Ishikawa (cell line): ENCODE data around the gene TACC2.

ENCODE experiments used
- CEBPB ChIP-seq: IDR thresholded peaks from 2 replicates; pipeline ENCODE4 v1.6.1; 2012
- CREB1 ChIP-seq: IDR thresholded peaks from 2 replicates; pipeline ENCODE4 v1.6.1; 2012; ENCODE audit warnings: low read depth
- EGR1 ChIP-seq: IDR thresholded peaks from 2 replicates; pipeline ENCODE4 v1.6.1; 2012
- EP300 ChIP-seq: IDR thresholded peaks from 2 replicates; pipeline ENCODE4 v1.6.1; 2012; ENCODE audit warnings: borderline replicate concordance
- FOXM1 ChIP-seq: IDR thresholded peaks from 2 replicates; pipeline ENCODE4 v1.6.1; 2012; ENCODE audit warnings: low read depth, borderline replicate concordance
- MAX ChIP-seq: IDR thresholded peaks from 2 replicates; pipeline ENCODE4 v1.6.1; 2012
- NFIC ChIP-seq: IDR thresholded peaks from 2 replicates; pipeline ENCODE4 v1.6.1; 2012
- RAD21 ChIP-seq: IDR thresholded peaks from 2 replicates; pipeline ENCODE4 v1.6.1; 2012; ENCODE audit warnings: low read depth
- REST ChIP-seq: IDR thresholded peaks from 2 replicates; pipeline ENCODE4 v1.6.1; 2012; ENCODE audit warnings: low read depth, mild to moderate bottlenecking
- TAF1 ChIP-seq: IDR thresholded peaks from 2 replicates; pipeline ENCODE4 v1.6.1; 2012; ENCODE audit warnings: low read depth, mild to moderate bottlenecking
- TCF12 ChIP-seq: IDR thresholded peaks from 2 replicates; pipeline ENCODE4 v1.6.1; 2012; ENCODE audit warnings: low read depth
- TEAD4 ChIP-seq: IDR thresholded peaks from 2 replicates; pipeline ENCODE4 v1.6.1; 2012
- YY1 ChIP-seq: IDR thresholded peaks from 2 replicates; pipeline ENCODE4 v1.6.1; 2012; ENCODE audit warnings: low read depth
- ZBTB7A ChIP-seq: IDR thresholded peaks from 2 replicates; pipeline ENCODE4 v1.6.1; 2012; ENCODE audit warnings: low read depth
- TF ChIP-seq, protein P1 (sequence below): IDR thresholded peaks from 2 replicates; pipeline ENCODE4 v1.6.1; 2012

TACC2 gene

GRCh38 chr10:122207163-122207562, 218.2 kb downstream of the TACC2 start:
- TF ChIP-seq CREB1, result no peak
- TF ChIP-seq CEBPB, result no peak
- no peak for TF ChIP-seq EGR1
- TF ChIP-seq MAX, result no peak
- no peak for TF ChIP-seq REST
- TF ChIP-seq TAF1, result no peak
- TF ChIP-seq NFIC, result no peak
- TF ChIP-seq FOXM1, result no peak
- no peak for TF ChIP-seq TEAD4
- TF ChIP-seq EP300, result no peak
- no peak for TF ChIP-seq TCF12
- no peak for TF ChIP-seq ZBTB7A
- no peak for TF ChIP-seq YY1
- no peak for TF ChIP-seq RAD21
- TF ChIP-seq, protein P1, sequence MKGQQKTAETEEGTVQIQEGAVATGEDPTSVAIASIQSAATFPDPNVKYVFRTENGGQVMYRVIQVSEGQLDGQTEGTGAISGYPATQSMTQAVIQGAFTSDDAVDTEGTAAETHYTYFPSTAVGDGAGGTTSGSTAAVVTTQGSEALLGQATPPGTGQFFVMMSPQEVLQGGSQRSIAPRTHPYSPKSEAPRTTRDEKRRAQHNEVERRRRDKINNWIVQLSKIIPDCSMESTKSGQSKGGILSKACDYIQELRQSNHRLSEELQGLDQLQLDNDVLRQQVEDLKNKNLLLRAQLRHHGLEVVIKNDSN, result no peak

GRCh38 chr10:122207596-122207995, 218.6 kb downstream of the TACC2 start:
- TF ChIP-seq FOXM1, result no peak
- no peak for TF ChIP-seq ZBTB7A
- no peak for TF ChIP-seq TAF1
- no peak for TF ChIP-seq RAD21
- TF ChIP-seq CREB1, result no peak
- TF ChIP-seq TEAD4, result no peak
- TF ChIP-seq EP300, result no peak
- no peak for TF ChIP-seq NFIC

- TF ChIP-seq CEBPB (no peak), ZBTB7A (no peak), EGR1 (no peak), MAX (no peak), FOXM1 (no peak), RAD21 (no peak), TAF1 (no peak), CREB1 (no peak), TEAD4 (no peak), EP300 (no peak), REST (no peak), TCF12 (no peak), NFIC (no peak), YY1 (no peak)
- TF ChIP-seq, protein P1, result no peak
Observed at GRCh38 chr10:122208571-122209430, 219.8 kb downstream of the TACC2 start.

- TF ChIP-seq TCF12 (no peak), NFIC (no peak), RAD21 (no peak), EGR1 (no peak), TAF1 (no peak), FOXM1 (no peak), REST (no peak), CEBPB (no peak), CREB1 (no peak), EP300 (no peak), TEAD4 (no peak), ZBTB7A (no peak), MAX (no peak), YY1 (no peak)
- TF ChIP-seq, protein P1, result no peak
Observed at GRCh38 chr10:122210481-122211265, 221.7 kb downstream of the TACC2 start.
